ENCODE data around the gene SNX4. TPM values are rescaled to one million over a fixed set of nuclear protein-coding genes. Genes with fewer than 3 reads are reported as not detected.
"Not testable (repeated sequence)": the region's sequence is repeated elsewhere in the genome, so short reads cannot be mapped to it uniquely, and the experiment has no call there.

The SNX4 gene
- total and polyA plus RNA-seq, 4 donors = 25.9 to 54.6 (median 35.2) TPM

- peaks cover 0 to 13% (median 7%) of the 10 kb centered on the region in 4 donors for H3K36me3 ChIP-seq (ENCODE audit: control insufficient read depth in 4 of 4, insufficient read depth in 3 of 4, low read depth in 1 of 4, low read length in 3 of 4)
- not testable (repeated sequence) for DNase-seq (ENCODE audit: low spot score)
These were observed 38.6 kb downstream of the SNX4 start for GRCh38 chr3:125481375-125481759.

GRCh38 chr3:125480656-125481374 is 39.2 kb downstream of the SNX4 start:
- no peak for DNase-seq (ENCODE audit: low spot score)
- no peak overlapping the region for H3K9ac ChIP-seq (ENCODE audit: low read depth in 1 of 2, low read length in 2 of 2)
- no peaks in the 10 kb centered on the region for H3K9me3 ChIP-seq (ENCODE audit: control insufficient read depth in 4 of 4, low read length in 3 of 4)
- H3K27ac ChIP-seq (ENCODE audit: low read depth in 1 of 2, low read length in 2 of 2) = no peak overlapping the region
- WGBS = 80% methylated on average over 2 of the region's 2 CpGs
- peaks cover 0 to 6% (median 1%) of the 10 kb centered on the region in 4 donors for H3K4me1 ChIP-seq (ENCODE audit: control insufficient read depth in 4 of 4, insufficient read depth in 4 of 4, low read length in 3 of 4)
- TF ChIP-seq JUND (IDR thresholded peaks at IDR 0.05) (no peak), NR2F2 (IDR thresholded peaks at IDR 0.05) (no peak), EGR1 (IDR thresholded peaks at IDR 0.05; ENCODE audit: low read depth in 2 of 2) (no peak), SP1 (IDR thresholded peaks at IDR 0.05) (no peak), RAD21 (IDR thresholded peaks at IDR 0.05) (no peak), TAF1 (conservative IDR thresholded peaks at IDR 0.05) (no peak), GABPA (IDR thresholded peaks at IDR 0.05 in 1 of 2, conservative IDR thresholded peaks at IDR 0.05 in 1 of 2) (no peak), FOXA2 (IDR thresholded peaks at IDR 0.05) (no peak), HNF4A (conservative IDR thresholded peaks at IDR 0.05) (no peak), HNF4G (IDR thresholded peaks at IDR 0.05) (no peak), YY1 (IDR thresholded peaks at IDR 0.05) (no peak), MAX (IDR thresholded peaks at IDR 0.05) (no peak), RXRA (IDR thresholded peaks at IDR 0.05) (no peak)
- TF ChIP-seq, protein P1, sequence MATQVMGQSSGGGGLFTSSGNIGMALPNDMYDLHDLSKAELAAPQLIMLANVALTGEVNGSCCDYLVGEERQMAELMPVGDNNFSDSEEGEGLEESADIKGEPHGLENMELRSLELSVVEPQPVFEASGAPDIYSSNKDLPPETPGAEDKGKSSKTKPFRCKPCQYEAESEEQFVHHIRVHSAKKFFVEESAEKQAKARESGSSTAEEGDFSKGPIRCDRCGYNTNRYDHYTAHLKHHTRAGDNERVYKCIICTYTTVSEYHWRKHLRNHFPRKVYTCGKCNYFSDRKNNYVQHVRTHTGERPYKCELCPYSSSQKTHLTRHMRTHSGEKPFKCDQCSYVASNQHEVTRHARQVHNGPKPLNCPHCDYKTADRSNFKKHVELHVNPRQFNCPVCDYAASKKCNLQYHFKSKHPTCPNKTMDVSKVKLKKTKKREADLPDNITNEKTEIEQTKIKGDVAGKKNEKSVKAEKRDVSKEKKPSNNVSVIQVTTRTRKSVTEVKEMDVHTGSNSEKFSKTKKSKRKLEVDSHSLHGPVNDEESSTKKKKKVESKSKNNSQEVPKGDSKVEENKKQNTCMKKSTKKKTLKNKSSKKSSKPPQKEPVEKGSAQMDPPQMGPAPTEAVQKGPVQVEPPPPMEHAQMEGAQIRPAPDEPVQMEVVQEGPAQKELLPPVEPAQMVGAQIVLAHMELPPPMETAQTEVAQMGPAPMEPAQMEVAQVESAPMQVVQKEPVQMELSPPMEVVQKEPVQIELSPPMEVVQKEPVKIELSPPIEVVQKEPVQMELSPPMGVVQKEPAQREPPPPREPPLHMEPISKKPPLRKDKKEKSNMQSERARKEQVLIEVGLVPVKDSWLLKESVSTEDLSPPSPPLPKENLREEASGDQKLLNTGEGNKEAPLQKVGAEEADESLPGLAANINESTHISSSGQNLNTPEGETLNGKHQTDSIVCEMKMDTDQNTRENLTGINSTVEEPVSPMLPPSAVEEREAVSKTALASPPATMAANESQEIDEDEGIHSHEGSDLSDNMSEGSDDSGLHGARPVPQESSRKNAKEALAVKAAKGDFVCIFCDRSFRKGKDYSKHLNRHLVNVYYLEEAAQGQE (IDR thresholded peaks at IDR 0.05) = no peak
- TF ChIP-seq, protein P2, sequence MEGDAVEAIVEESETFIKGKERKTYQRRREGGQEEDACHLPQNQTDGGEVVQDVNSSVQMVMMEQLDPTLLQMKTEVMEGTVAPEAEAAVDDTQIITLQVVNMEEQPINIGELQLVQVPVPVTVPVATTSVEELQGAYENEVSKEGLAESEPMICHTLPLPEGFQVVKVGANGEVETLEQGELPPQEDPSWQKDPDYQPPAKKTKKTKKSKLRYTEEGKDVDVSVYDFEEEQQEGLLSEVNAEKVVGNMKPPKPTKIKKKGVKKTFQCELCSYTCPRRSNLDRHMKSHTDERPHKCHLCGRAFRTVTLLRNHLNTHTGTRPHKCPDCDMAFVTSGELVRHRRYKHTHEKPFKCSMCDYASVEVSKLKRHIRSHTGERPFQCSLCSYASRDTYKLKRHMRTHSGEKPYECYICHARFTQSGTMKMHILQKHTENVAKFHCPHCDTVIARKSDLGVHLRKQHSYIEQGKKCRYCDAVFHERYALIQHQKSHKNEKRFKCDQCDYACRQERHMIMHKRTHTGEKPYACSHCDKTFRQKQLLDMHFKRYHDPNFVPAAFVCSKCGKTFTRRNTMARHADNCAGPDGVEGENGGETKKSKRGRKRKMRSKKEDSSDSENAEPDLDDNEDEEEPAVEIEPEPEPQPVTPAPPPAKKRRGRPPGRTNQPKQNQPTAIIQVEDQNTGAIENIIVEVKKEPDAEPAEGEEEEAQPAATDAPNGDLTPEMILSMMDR (IDR thresholded peaks at IDR 0.05; ENCODE audit: low read depth, low read length, missing input control) = no peak
- TF ChIP-seq, protein P3, sequence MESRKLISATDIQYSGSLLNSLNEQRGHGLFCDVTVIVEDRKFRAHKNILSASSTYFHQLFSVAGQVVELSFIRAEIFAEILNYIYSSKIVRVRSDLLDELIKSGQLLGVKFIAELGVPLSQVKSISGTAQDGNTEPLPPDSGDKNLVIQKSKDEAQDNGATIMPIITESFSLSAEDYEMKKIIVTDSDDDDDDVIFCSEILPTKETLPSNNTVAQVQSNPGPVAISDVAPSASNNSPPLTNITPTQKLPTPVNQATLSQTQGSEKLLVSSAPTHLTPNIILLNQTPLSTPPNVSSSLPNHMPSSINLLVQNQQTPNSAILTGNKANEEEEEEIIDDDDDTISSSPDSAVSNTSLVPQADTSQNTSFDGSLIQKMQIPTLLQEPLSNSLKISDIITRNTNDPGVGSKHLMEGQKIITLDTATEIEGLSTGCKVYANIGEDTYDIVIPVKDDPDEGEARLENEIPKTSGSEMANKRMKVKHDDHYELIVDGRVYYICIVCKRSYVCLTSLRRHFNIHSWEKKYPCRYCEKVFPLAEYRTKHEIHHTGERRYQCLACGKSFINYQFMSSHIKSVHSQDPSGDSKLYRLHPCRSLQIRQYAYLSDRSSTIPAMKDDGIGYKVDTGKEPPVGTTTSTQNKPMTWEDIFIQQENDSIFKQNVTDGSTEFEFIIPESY (IDR thresholded peaks at IDR 0.05) = no peak
- TF ChIP-seq, protein P4, sequence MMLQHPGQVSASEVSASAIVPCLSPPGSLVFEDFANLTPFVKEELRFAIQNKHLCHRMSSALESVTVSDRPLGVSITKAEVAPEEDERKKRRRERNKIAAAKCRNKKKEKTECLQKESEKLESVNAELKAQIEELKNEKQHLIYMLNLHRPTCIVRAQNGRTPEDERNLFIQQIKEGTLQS (IDR thresholded peaks at IDR 0.05) = no peak
- peaks cover 0 to 13% (median 7%) of the 10 kb centered on the region in 4 donors for H3K36me3 ChIP-seq (ENCODE audit: control insufficient read depth in 4 of 4, insufficient read depth in 3 of 4, low read depth in 1 of 4, low read length in 3 of 4)
- H3K27me3 ChIP-seq (ENCODE audit: control insufficient read depth in 4 of 4, insufficient read depth in 4 of 4, low read length in 3 of 4) = no peaks in the 10 kb centered on the region
- H3K4me3 ChIP-seq (ENCODE audit: low read depth in 1 of 3, low read length in 3 of 3) = no peak overlapping the region

More at GRCh38 chr3:125481375-125481759, 38.6 kb downstream of the SNX4 start:
- 88% methylated on average over 9 of the region's 9 CpGs for WGBS
- not testable (repeated sequence) for H3K27me3 ChIP-seq (ENCODE audit: control insufficient read depth in 4 of 4, insufficient read depth in 4 of 4, low read length in 3 of 4); H3K4me3 ChIP-seq (ENCODE audit: low read depth in 1 of 3, low read length in 3 of 3); H3K4me1 ChIP-seq (ENCODE audit: control insufficient read depth in 4 of 4, insufficient read depth in 4 of 4, low read length in 3 of 4); H3K9me3 ChIP-seq (ENCODE audit: control insufficient read depth in 4 of 4, low read length in 3 of 4); H3K9ac ChIP-seq (ENCODE audit: low read depth in 1 of 2, low read length in 2 of 2); H3K27ac ChIP-seq (ENCODE audit: low read depth in 1 of 2, low read length in 2 of 2)
